GM19023 (cell line): ENCODE measurements around the gene S100A7A.

Experiments used
- ATAC-seq: cut with Tn5 transposase; IDR thresholded peaks from one replicate; pipeline ENCODE4 v1.9.1; 2021; ENCODE audit warnings: mild to moderate bottlenecking, moderate library complexity; ENCODE audit not compliant: unreplicated experiment

The S100A7A gene

DNA sequence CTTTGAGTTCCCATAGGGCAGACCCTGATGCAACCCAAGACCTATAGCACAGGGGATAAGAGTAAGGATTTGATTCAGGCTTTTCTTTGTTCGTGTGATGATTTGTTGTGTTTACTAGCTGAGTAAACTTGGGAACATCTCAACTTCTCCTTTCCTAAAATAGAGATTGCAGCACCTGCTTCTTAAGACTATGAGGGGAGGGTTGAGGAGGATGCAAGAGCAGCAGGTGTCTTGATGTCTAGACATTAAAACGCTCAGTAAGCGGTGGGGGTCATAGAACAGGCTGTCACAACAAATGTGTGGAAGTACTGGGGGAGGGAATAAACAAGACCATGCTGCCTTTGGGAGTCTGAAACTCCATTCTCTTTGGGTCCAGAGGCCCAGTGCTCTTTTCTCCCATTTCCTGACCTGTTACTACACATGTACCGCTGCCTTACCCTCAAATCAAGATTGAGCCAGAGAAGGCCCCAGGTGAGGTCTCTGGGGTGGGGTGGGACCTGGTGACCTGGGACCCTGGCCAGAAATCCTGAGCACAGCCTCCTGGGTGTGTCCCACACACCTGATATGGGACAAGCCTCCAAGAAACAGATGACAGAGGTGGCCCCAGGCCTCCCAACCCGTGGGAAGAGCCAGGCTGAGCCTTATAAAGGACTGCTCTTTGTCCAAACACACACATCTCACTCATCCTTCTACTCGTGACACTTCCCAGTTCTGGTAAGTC lies at the start of gene S100A7A:
S100A7A (plus strand) TSS at position 671 of the 721 bp plus-strand sequence. CDS start 1,563 bp downstream, outside the sequence.
- ATAC-seq: no peak

DNA sequence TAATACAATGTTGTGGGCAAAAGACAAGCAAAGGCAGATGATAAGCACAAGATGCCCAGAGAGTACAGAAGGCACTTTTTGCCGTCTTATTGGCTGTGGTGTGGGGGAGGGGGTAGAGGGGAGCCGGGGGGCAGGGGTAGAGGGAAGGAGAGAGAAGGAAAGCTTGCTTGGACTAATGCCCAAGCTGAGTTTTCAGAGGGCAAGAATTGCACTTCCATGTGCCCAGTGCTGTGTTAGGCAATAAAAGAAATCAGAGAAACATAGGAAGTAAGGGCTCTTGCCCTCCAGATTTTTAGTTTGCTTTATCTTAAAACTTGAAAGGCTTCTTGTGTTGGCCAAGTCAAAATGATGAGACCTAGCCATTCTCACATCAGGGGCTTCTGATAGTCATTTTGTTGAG lies 49.2 kb upstream of the S100A7A start:
- no peak for ATAC-seq

GRCh38 chr1:153368495-153368894 lies 47.8 kb upstream of the S100A7A start:
- ATAC-seq: no peak

GRCh38 chr1:153370146-153370545 lies 46.2 kb upstream of the S100A7A start:
- ATAC-seq: no peak

- ATAC-seq: no peak
These were observed 45.1 kb upstream of the S100A7A start for GRCh38 chr1:153371231-153371630.

DNA sequence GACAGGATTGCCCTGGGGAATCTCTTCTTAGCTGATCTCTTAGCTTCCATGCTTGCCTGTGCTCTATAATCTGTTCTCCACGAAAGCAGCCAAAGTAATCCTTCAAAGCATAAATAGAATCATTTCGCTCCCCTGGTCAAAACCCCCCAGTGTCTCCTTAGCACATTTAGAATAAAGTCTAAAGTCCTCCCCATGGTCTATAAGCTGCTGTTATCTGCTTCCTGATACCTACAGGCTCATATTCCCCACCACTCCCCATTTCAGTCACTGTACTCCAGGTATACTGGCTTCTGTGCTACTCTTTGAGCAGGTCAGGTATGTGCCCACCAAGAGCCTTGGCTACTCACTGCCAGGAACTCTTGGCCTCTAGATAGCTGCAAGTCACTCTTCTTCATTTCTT lies 43.7 kb upstream of the S100A7A start:
- ATAC-seq: no peak

GRCh38 chr1:153374071-153374470 lies 42.2 kb upstream of the S100A7A start:
- no peak for ATAC-seq

DNA sequence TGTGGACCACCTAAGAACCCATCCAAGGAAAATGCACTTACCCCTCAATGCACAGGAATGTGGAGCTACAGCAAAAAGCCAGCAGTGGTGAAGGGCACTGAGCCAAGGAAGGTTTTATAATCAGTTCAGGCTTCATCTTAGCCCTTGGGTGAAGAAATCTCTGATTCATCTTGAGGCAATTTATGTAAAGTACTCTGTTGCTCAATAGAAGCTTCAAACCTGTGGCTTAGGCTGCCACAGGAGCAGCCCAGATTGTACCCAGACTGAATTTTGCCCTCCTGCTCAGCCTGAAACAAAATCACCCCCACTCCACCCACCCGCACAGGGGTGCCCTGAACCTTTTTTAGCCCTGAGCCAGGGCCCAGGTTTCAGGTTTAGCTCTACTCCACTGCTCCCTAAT lies 40.8 kb upstream of the S100A7A start, which contains the start of gene S100A12:
S100A12 (minus strand) TSS at position 111 of the 400 bp plus-strand sequence. CDS start 1,029 bp downstream, outside the sequence.
- no peak for ATAC-seq

GRCh38 chr1:153379591-153379990 lies 36.7 kb upstream of the S100A7A start:
- no peak for ATAC-seq

DNA sequence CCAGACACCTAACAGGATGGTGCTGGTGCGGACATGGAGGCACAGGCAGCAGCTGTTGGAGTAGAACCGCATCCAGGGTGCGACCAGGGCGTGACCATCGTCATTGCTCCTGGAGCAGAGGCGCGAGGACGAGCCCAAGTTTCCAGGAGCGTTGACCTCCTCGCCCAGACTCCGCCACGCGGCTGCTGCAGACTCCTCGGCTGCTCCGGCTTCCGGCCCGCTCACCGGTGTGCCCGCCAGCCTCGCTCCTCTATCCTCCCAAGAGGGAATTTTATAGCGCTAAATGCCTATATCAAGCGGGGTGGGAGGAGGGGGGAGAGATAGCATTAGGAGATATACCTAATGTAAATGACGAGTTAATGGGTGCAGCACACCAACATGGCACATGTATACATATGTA lies 35.6 kb upstream of the S100A7A start:
- ATAC-seq: no peak

DNA sequence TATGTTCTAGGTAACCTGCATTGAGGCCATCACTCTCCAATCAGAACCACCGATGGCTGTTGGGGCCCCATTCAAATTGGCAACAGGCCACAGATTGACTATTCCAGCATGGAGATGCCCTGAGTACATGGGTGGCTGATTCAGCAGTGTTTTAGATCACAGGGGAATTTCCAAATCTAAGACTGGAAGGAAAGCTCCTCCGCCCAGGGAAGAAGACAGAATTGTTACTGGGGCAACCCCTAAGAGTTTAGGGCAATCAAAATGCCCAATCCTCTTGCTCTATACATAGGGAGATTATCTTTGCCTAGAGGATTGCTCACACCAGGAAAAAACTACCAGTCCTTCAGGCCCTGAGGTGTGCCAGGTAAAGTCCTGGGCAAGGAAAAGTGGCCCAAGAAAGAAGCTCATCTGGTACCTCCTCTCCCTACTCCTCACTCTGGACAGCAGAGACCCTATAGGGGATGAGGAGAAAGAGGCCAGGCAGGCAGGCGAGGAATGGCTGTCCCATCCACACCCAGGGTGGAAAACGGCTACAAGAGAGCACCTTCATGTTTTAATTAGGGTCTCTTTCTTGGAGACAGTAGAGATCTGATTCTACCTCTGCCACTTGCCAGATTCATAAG lies 31.3 kb upstream of the S100A7A start:
- ATAC-seq: no peak

GRCh38 chr1:153386500-153386901 lies 29.8 kb upstream of the S100A7A start:
- ATAC-seq: no peak

- ATAC-seq: no peak
These were observed 29.3 kb upstream of the S100A7A start for GRCh38 chr1:153387001-153387400.

- no peak for ATAC-seq
These were observed 28.5 kb upstream of the S100A7A start for GRCh38 chr1:153387785-153388184.

- ATAC-seq: no peak
These were observed 26.9 kb upstream of the S100A7A start for GRCh38 chr1:153389401-153389800.

GRCh38 chr1:153389973-153390879 lies 26.1 kb upstream of the S100A7A start:
- no peak for ATAC-seq

- ATAC-seq: no peak
These were observed 25.2 kb upstream of the S100A7A start, which contains the start of gene S100A8 for GRCh38 chr1:153390938-153391710. S100A8 (minus strand) TSS chr1:153391073; CDS start chr1:153390535, 538 bp downstream.

- no peak for ATAC-seq
These were observed 24.1 kb upstream of the S100A7A start for GRCh38 chr1:153392258-153392657.

GRCh38 chr1:153392822-153393221 lies 23.5 kb upstream of the S100A7A start:
- ATAC-seq: no peak

DNA sequence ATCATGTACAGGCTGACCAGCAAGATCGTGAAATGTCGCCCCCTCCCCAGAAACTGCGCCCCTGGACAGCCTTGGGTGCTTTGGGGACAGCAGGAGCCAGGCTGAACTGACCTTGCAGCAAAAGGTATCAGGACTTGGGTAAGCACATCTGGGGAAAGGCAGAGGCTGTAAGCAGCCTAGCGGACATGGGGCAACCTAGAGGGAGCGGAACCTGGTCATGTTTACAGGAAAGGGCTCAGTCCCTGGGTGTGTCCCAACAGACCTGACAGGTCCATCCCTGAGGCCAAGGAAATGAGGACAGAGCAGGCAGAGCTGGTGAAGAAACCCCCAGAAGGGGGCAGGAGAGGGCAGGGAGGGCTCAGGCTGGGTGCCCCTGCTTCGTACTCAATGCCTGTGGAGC lies 22.4 kb upstream of the S100A7A start:
- no peak for ATAC-seq

DNA sequence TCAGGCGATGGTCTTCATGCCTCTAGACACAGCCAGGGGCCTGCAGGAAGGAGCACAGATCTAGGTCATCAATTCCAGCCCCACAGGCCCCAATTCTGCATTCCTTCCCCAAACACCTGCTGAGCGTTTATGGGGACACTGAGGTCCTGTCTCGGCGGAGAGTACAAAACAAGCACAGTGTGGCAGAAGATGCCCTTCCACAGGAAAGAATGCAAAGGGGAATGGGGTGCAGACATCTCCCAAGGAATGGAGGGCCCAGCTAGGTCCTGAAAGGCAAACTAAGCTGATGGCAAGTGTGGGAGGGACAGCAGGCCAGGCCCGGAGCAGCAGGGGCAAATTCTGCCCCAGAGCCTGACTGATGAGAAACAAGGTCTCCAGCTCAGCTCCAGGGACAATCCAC lies 21.9 kb upstream of the S100A7A start:
- ATAC-seq: no peak
